ENCODE measurements around the gene YPEL4. TPM values are rescaled to one million over a fixed set of nuclear protein-coding genes. Genes with fewer than 3 reads are reported as not detected.
"Not testable (repeated sequence)": the region's sequence is repeated elsewhere in the genome, so short reads cannot be mapped to it uniquely, and the experiment has no call there.

The YPEL4 gene
- total RNA-seq, 1 donor from 2014 or later: 1.3 TPM

GRCh38 chr11:57656885-57657193 is 7.1 kb upstream of the YPEL4 start:
- peaks cover 12% of the 10 kb centered on the region for H3K36me3 Mint-ChIP-seq
- no peak for TF ChIP-seq CTCF (IDR thresholded peaks at IDR 0.05; ENCODE audit: unreplicated experiment)
- no peak for DNase-seq (ENCODE audit: low spot score in 2 of 2, unreplicated experiment in 2 of 2)
- peak overlapping the region; percentile 97 for H3K27ac Mint-ChIP-seq
- no peaks in the 10 kb centered on the region for H3K27me3 Mint-ChIP-seq (ENCODE audit: low read depth)
- no peaks in the 10 kb centered on the region for H3K9me3 Mint-ChIP-seq
- H3K4me3 Mint-ChIP-seq: peak overlapping the region; percentile 99
- H3K4me1 Mint-ChIP-seq: peaks cover 21% of the 10 kb centered on the region

GRCh38 chr11:57653163-57653562 is 3.5 kb upstream of the YPEL4 start:
- no peaks in the 10 kb centered on the region for H3K27me3 Mint-ChIP-seq (ENCODE audit: low read depth)
- H3K9me3 Mint-ChIP-seq: no peaks in the 10 kb centered on the region
- DNase-seq (ENCODE audit: low spot score in 2 of 2, unreplicated experiment in 2 of 2): no peak
- H3K4me3 Mint-ChIP-seq: no peak overlapping the region
- TF ChIP-seq CTCF (IDR thresholded peaks at IDR 0.05; ENCODE audit: unreplicated experiment): no peak
- H3K27ac Mint-ChIP-seq: peak overlapping the region; percentile 27
- no peaks in the 10 kb centered on the region for H3K36me3 Mint-ChIP-seq
- peaks cover 49% of the 10 kb centered on the region for H3K4me1 Mint-ChIP-seq

GRCh38 chr11:57652662-57653061 is 3.0 kb upstream of the YPEL4 start:
- TF ChIP-seq CTCF (IDR thresholded peaks at IDR 0.05; ENCODE audit: unreplicated experiment): no peak
- no peak overlapping the region for H3K4me3 Mint-ChIP-seq
- H3K9me3 Mint-ChIP-seq: no peaks in the 10 kb centered on the region
- H3K4me1 Mint-ChIP-seq: peaks cover 51% of the 10 kb centered on the region
- no peak for DNase-seq (ENCODE audit: low spot score in 2 of 2, unreplicated experiment in 2 of 2)
- no peaks in the 10 kb centered on the region for H3K36me3 Mint-ChIP-seq
- H3K27ac Mint-ChIP-seq: peak overlapping the region; percentile 27
- H3K27me3 Mint-ChIP-seq (ENCODE audit: low read depth): no peaks in the 10 kb centered on the region

GRCh38 chr11:57652230-57652629 is 2.5 kb upstream of the YPEL4 start:
- not testable (repeated sequence) for H3K36me3 Mint-ChIP-seq; H3K27me3 Mint-ChIP-seq (ENCODE audit: low read depth); H3K27ac Mint-ChIP-seq; DNase-seq (ENCODE audit: low spot score in 2 of 2, unreplicated experiment in 2 of 2); H3K4me3 Mint-ChIP-seq; H3K9me3 Mint-ChIP-seq
- peaks cover 52% of the 10 kb centered on the region for H3K4me1 Mint-ChIP-seq

- no peak for TF ChIP-seq CTCF (IDR thresholded peaks at IDR 0.05; ENCODE audit: unreplicated experiment)
- H3K36me3 Mint-ChIP-seq: no peaks in the 10 kb centered on the region
- H3K4me1 Mint-ChIP-seq: peaks cover 54% of the 10 kb centered on the region
- H3K27me3 Mint-ChIP-seq (ENCODE audit: low read depth): no peaks in the 10 kb centered on the region
- H3K27ac Mint-ChIP-seq: no peak overlapping the region
- DNase-seq (ENCODE audit: low spot score in 2 of 2, unreplicated experiment in 2 of 2): no peak
- H3K9me3 Mint-ChIP-seq: no peaks in the 10 kb centered on the region
- H3K4me3 Mint-ChIP-seq: no peak overlapping the region
Observed at GRCh38 chr11:57651408-57651807, 1.7 kb upstream of the YPEL4 start.

GRCh38 chr11:57650739-57651090 is 1.0 kb upstream of the YPEL4 start:
- H3K36me3 Mint-ChIP-seq: no peaks in the 10 kb centered on the region
- peaks cover 61% of the 10 kb centered on the region for H3K4me1 Mint-ChIP-seq
- DNase-seq (ENCODE audit: low spot score in 2 of 2, unreplicated experiment in 2 of 2): no peak
- TF ChIP-seq CTCF (IDR thresholded peaks at IDR 0.05; ENCODE audit: unreplicated experiment): no peak
- H3K9me3 Mint-ChIP-seq: no peaks in the 10 kb centered on the region
- no peak overlapping the region for H3K4me3 Mint-ChIP-seq
- no peaks in the 10 kb centered on the region for H3K27me3 Mint-ChIP-seq (ENCODE audit: low read depth)
- no peak overlapping the region for H3K27ac Mint-ChIP-seq

Measured in mesothelial cell of epicardium (in vitro differentiated cells).